Pancreas (tissue), 10 donors: Measurements from ENCODE around the gene ACOXL. TPM values are rescaled to one million over a fixed set of nuclear protein-coding genes. Genes with fewer than 3 reads are reported as not detected.

Experiments
- ATAC-seq, 4 donors: fragments of 200-7000 bp; cut with Tn5 transposase; one replicate each; pipeline versions ENCODE4 v1.8.0 to v1.9.1; 2020; ENCODE audit warnings: mild to moderate bottlenecking in 4 of 4, moderate library complexity in 4 of 4
- DNase-seq, 6 donors: peaks; one replicate each; pipeline ENCODE4 v3.0.0-alpha.2; 2020
- FAIRE-seq: peaks from 2 replicates; lab custom pipeline; 2012; peaks lifted over from hg19 to GRCh38; lab: Jason Lieb, UNC
- H3K27ac ChIP-seq, 4 donors: fragments of 200-600 bp; sonication (generic); 1 replicate in 3 of 4; 2 replicates in 1 of 4; pipeline versions ENCODE4 v1.5.0 to v1.8.0; 2020
- H3K27me3 ChIP-seq, 4 donors: fragments of 200-600 bp; one replicate each; pipeline ENCODE4 v1.8.0; 2021
- H3K36me3 ChIP-seq, 3 donors: fragments of 200-600 bp; sonication (generic) in 1 of 3; one replicate each; pipeline versions ENCODE4 v1.5.0 to v1.8.0; 2020 to 2021
- H3K4me1 ChIP-seq, 3 donors: fragments of 200-600 bp; one replicate each; pipeline ENCODE4 v1.8.0; 2021
- H3K4me3 ChIP-seq, 4 donors: fragments of 200-600 bp; sonication (generic) in 2 of 4; one replicate each; pipeline versions ENCODE4 v1.5.0 to v1.8.0; 2020 to 2021
- H3K9me3 ChIP-seq, 4 donors: fragments of 200-600 bp; one replicate each; pipeline ENCODE4 v1.8.0; 2021
- CTCF ChIP-seq, 4 donors: fragments of 200-600 bp; sonication (generic) in 3 of 4; IDR thresholded peaks; one replicate each; pipeline versions ENCODE4 v1.5.0 to v1.8.0; 2021; ENCODE audit warnings: antibody characterized with exemption in 4 of 4
- WGBS, 2 donors: extraction: QIAGEN DNeasy Blood & Tissue Kit; methylation state at CpG; one replicate each; pipeline ENCODE4 v1.1.7; 2013; 5-methylcytosine and 5-hydroxymethylcytosine counted together
- intact Hi-C, 3 donors: fragments of 100-400 bp; cut with DNase I; formaldehyde crosslinking; loops; one replicate each; pipeline versions ENCODE4 v1.11.1 to v1.14.2; 2022
- polyA plus RNA-seq, 2 donors: library from polyadenylated mRNA; stranded (reverse); fragments of 200-250 nt; gene quantifications; one replicate each; pipeline ENCODE4 v1.2.3, GENCODE V29; 2013
- total RNA-seq, 6 donors: library from RNA; stranded (reverse); fragmentation: NEBNext Ultra II Directional in 4 of 6; extraction: Animal tissue kit (Norgen Biotek cat#: 25700) in 4 of 6; gene quantifications; one replicate each; pipeline versions ENCODE4 v1.2.1 to v1.2.4, GENCODE V29; 2021 to 2023
- donor health status: healthy with polysubstance abuse.
- donor health status: DM: no; HTN: no; CAD: no; lungs with moderate emphysema.
- donor health status: DM: no; HTN: no; CAD: no.
- donor health status: control.
- donor health status: control.
- donor health status: Bipolar disorder and iron deficiency.
- donor health status: DM: yes; HTN: yes; CAD: no.
- donor health status: DM: no; HTN: no; CAD: no.
- donor health status: DM: no; HTN: no; CAD: no.
- donor health status: DM: yes; HTN: yes; CAD: no.

The ACOXL gene
- total and polyA plus RNA-seq, 8 donors: 0.06 to 0.75 (median 0.21) TPM; not detected in 2

- intact Hi-C loops: no loop called here
- no peak overlapping the region for H3K4me3 ChIP-seq
- no peak for FAIRE-seq
- H3K36me3 ChIP-seq: no peaks in the 10 kb centered on the region
- TF ChIP-seq CTCF (IDR thresholded peaks at IDR 0.05): no peak
- 46 to 60% methylated on average over 5 of the region's 5 CpGs for WGBS, 2 donors
- ATAC-seq: no peak
- H3K27me3 ChIP-seq: no peaks in the 10 kb centered on the region
- no peak overlapping the region for H3K27ac ChIP-seq
- no peaks in the 10 kb centered on the region for H3K4me1 ChIP-seq
- no peaks in the 10 kb centered on the region for H3K9me3 ChIP-seq
- DNase-seq: no peak
Measured at GRCh38 chr2:110720547-110720946, 11.8 kb upstream of the ACOXL start.

GRCh38 chr2:110724820-110725219, 7.6 kb upstream of the ACOXL start:
- H3K9me3 ChIP-seq: no peaks in the 10 kb centered on the region
- H3K27me3 ChIP-seq: no peaks in the 10 kb centered on the region
- no peak overlapping the region for H3K27ac ChIP-seq
- DNase-seq (no peak), ATAC-seq (no peak), FAIRE-seq (no peak)
- TF ChIP-seq CTCF (IDR thresholded peaks at IDR 0.05): no peak
- H3K4me1 ChIP-seq: no peaks in the 10 kb centered on the region
- intact Hi-C loops: no loop called here
- no peak overlapping the region for H3K4me3 ChIP-seq
- 51 to 58% methylated on average over 2 of the region's 2 CpGs for WGBS, 2 donors
- no peaks in the 10 kb centered on the region for H3K36me3 ChIP-seq

- no peak for FAIRE-seq
Measured at GRCh38 chr2:110725370-110725769, 7.0 kb upstream of the ACOXL start.

GRCh38 chr2:110725859-110726258, 6.5 kb upstream of the ACOXL start:
- no peak for ATAC-seq
- no peaks in the 10 kb centered on the region for H3K27me3 ChIP-seq
- H3K27ac ChIP-seq: no peak overlapping the region
- FAIRE-seq: no peak
- DNase-seq: no peak
- H3K4me3 ChIP-seq: no peak overlapping the region
- intact Hi-C loops: no loop called here
- TF ChIP-seq CTCF (IDR thresholded peaks at IDR 0.05): no peak
- no peaks in the 10 kb centered on the region for H3K36me3 ChIP-seq
- no peaks in the 10 kb centered on the region for H3K9me3 ChIP-seq
- WGBS, 2 donors: 79 to 90% methylated on average over 3 of the region's 3 CpGs
- H3K4me1 ChIP-seq: no peaks in the 10 kb centered on the region

More at GRCh38 chr2:110725370-110725769, 7.0 kb upstream of the ACOXL start:
- Histone ChIP-seq H3K4me3 (no peak overlapping the region), H3K4me1 (no peaks in the 10 kb centered on the region), H3K36me3 (no peaks in the 10 kb centered on the region), H3K27me3 (no peaks in the 10 kb centered on the region), H3K9me3 (no peaks in the 10 kb centered on the region), H3K27ac (no peak overlapping the region)
- 84 to 88% methylated on average over 9 of the region's 9 CpGs for WGBS, 2 donors
- DNase-seq: no peak
- intact Hi-C loops: no loop called here
- no peak for TF ChIP-seq CTCF (IDR thresholded peaks at IDR 0.05)
- no peak for ATAC-seq

- DNase-seq: no peak
- intact Hi-C loops: no loop called here
- FAIRE-seq: no peak
Measured at GRCh38 chr2:110726285-110726684, 6.1 kb upstream of the ACOXL start.

More at GRCh38 chr2:110726285-110726684, 6.1 kb upstream of the ACOXL start:
- TF ChIP-seq CTCF (IDR thresholded peaks at IDR 0.05): no peak
- Histone ChIP-seq H3K27ac (no peak overlapping the region), H3K27me3 (no peaks in the 10 kb centered on the region), H3K36me3 (no peaks in the 10 kb centered on the region), H3K4me3 (no peak overlapping the region), H3K9me3 (no peaks in the 10 kb centered on the region), H3K4me1 (no peaks in the 10 kb centered on the region)
- no peak for ATAC-seq
- 91 to 92% methylated on average over 2 of the region's 2 CpGs for WGBS, 2 donors
